CD4-positive, alpha-beta T cell treated with Interleukin-4 for 4 hours (primary cell): ENCODE measurements around the gene AFF1.
"Not testable (repeated sequence)": the region's sequence is repeated elsewhere in the genome, so short reads cannot be mapped to it uniquely, and the experiment has no call there.

Source experiments
- DNase-seq: peaks from one replicate; pipeline ENCODE4 v3.0.0-alpha.2; 2020

Gene AFF1

GRCh38 chr4:86978709-86979108, 43.9 kb downstream of the AFF1 start:
- DNase-seq, result no peak

GRCh38 chr4:86980230-86980629, 45.4 kb downstream of the AFF1 start:
- DNase-seq, result no peak

- DNase-seq, result peak; percentile 77
These were observed 47.0 kb downstream of the AFF1 start for GRCh38 chr4:86981789-86982188.

GRCh38 chr4:86985852-86986251, 51.0 kb downstream of the AFF1 start:
- not testable (repeated sequence) for DNase-seq

- DNase-seq, result not testable (repeated sequence)
These were observed 54.8 kb downstream of the AFF1 start for GRCh38 chr4:86989658-86990057.

- DNase-seq, result no peak
These were observed 55.7 kb downstream of the AFF1 start for GRCh38 chr4:86990510-86990909.

- no peak for DNase-seq
These were observed 57.2 kb downstream of the AFF1 start for GRCh38 chr4:86991994-86992393.

GRCh38 chr4:86993909-86994681, 59.3 kb downstream of the AFF1 start:
- no peak for DNase-seq

- DNase-seq, result no peak
These were observed 59.9 kb downstream of the AFF1 start for GRCh38 chr4:86994686-86995085.

- DNase-seq, result not testable (repeated sequence)
These were observed 61.7 kb downstream of the AFF1 start for GRCh38 chr4:86996510-86996909.

- DNase-seq, result no peak
These were observed 64.4 kb downstream of the AFF1 start for GRCh38 chr4:86999136-86999643.

GRCh38 chr4:87002682-87003043, 67.9 kb downstream of the AFF1 start:
- DNase-seq, result no peak

GRCh38 chr4:87003266-87003665, 68.5 kb downstream of the AFF1 start:
- no peak for DNase-seq

- no peak for DNase-seq
These were observed 70.5 kb downstream of the AFF1 start for GRCh38 chr4:87005369-87005689.

GRCh38 chr4:87005690-87006425, 71.0 kb downstream of the AFF1 start:
- DNase-seq, result peak; percentile 51

GRCh38 chr4:87006426-87006675, 71.5 kb downstream of the AFF1 start:
- no peak for DNase-seq

- peak; percentile 92 for DNase-seq
These were observed 72.1 kb downstream of the AFF1 start for GRCh38 chr4:87006676-87007527.

- DNase-seq, result peak; percentile 32
These were observed 73.0 kb downstream of the AFF1 start for GRCh38 chr4:87007528-87008446.

GRCh38 chr4:87009095-87009648, 74.4 kb downstream of the AFF1 start:
- DNase-seq, result peak; percentile 11

- no peak for DNase-seq
These were observed 75.4 kb downstream of the AFF1 start for GRCh38 chr4:87010192-87010591.

GRCh38 chr4:87011340-87012034, 76.7 kb downstream of the AFF1 start:
- peak; percentile 27 for DNase-seq
